Measurements from ENCODE around the gene TSHZ3.

DNA sequence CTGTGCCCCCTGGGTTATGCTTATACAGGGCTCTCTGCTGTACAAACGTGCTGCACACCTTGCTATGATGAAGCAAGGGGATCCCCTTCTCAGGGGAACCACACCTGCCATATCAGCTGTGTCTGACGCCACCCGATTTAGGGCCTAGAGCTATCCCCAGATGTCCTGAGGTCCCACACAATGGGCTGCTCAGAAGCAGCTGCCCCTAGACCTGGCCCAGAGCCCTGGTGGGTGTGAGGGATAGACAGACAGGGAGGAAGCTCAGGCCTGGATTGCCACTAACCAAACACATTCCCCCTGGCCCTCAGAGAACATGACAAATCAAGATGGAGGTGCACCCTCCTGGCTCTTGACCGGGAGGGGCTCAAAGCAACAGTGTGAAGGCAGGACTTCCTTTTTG is 59.3 kb downstream of the TSHZ3 start:
- TF ChIP-seq, protein P1, sequence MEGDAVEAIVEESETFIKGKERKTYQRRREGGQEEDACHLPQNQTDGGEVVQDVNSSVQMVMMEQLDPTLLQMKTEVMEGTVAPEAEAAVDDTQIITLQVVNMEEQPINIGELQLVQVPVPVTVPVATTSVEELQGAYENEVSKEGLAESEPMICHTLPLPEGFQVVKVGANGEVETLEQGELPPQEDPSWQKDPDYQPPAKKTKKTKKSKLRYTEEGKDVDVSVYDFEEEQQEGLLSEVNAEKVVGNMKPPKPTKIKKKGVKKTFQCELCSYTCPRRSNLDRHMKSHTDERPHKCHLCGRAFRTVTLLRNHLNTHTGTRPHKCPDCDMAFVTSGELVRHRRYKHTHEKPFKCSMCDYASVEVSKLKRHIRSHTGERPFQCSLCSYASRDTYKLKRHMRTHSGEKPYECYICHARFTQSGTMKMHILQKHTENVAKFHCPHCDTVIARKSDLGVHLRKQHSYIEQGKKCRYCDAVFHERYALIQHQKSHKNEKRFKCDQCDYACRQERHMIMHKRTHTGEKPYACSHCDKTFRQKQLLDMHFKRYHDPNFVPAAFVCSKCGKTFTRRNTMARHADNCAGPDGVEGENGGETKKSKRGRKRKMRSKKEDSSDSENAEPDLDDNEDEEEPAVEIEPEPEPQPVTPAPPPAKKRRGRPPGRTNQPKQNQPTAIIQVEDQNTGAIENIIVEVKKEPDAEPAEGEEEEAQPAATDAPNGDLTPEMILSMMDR (IDR thresholded peaks at IDR 0.05) = no peak
- TF ChIP-seq POLR2A (IDR thresholded peaks at IDR 0.05) = no peak

All from lower leg skin (tissue), 3 donors.